GM12801 (cell line): Measurements from ENCODE around the gene SLC6A13.

Experiments
- TF ChIP-seq, protein P1 (sequence below): IDR thresholded peaks from one replicate; pipeline ENCODE4 v1.5.1; 2011; ENCODE audit warnings: control low read depth; ENCODE audit not compliant: insufficient read length; ENCODE audit errors: extremely low read depth

SLC6A13 gene

DNA sequence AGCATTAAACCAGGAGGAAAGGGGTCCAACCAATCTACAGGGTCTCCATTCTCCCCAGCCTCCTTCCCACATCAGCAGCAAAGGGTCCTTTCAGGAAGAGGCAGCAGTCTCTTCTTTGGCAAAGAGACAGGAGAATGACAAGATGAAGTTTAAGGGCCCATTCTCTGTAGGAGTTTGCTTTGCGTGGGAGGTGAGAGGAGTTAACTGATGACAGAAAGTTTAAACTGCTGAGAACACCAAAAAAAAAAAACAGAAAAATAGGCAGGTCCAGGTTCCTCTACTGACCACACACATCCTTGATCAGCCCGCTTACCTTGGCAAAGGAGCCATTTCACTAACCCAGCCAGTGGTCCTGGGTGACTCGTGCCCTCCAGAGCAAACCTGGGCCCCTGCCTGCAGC is 5.7 kb downstream of the SLC6A13 start:
- TF ChIP-seq, protein P1, sequence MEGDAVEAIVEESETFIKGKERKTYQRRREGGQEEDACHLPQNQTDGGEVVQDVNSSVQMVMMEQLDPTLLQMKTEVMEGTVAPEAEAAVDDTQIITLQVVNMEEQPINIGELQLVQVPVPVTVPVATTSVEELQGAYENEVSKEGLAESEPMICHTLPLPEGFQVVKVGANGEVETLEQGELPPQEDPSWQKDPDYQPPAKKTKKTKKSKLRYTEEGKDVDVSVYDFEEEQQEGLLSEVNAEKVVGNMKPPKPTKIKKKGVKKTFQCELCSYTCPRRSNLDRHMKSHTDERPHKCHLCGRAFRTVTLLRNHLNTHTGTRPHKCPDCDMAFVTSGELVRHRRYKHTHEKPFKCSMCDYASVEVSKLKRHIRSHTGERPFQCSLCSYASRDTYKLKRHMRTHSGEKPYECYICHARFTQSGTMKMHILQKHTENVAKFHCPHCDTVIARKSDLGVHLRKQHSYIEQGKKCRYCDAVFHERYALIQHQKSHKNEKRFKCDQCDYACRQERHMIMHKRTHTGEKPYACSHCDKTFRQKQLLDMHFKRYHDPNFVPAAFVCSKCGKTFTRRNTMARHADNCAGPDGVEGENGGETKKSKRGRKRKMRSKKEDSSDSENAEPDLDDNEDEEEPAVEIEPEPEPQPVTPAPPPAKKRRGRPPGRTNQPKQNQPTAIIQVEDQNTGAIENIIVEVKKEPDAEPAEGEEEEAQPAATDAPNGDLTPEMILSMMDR = no peak

DNA sequence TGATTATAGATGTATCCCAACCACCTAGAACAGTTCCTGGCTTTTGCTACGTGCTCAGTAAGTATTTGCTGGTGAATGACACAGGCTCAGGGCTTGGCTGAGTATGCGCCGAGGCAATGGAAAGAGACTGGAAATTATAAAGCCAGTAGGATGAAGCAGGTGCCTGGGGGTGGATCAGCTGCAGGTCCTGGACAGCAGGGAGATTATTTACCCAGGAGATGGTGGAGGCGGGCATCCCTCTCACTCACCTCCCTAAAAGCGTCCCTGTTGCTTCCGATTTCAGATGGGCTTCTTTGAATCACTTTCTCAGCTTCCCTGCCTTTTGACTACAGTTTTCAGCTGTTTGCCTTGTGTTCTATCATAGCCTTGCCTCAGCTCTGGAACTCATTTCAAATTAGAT is 6.4 kb downstream of the SLC6A13 start:
- TF ChIP-seq, protein P1 = no peak

DNA sequence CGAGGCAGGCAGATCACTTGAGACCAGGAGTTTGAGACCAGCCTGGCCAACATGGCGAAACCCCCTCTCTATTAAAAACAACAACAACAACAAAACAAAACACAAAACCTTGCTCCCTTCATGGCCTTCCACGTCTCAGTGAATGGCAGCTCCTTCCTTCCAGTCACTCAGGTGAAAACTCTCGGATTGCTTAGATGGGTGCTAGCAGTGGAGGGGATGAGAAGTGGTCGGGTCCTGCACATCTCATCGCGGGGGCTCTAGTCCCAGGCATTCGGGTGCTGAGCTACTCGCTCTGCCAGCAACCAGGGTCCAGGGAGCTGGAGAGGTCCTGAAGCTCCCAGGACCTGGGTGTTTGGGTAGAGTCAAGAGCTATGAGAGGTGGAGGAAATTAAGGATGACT is 7.7 kb downstream of the SLC6A13 start:
- TF ChIP-seq, protein P1 = no peak

DNA sequence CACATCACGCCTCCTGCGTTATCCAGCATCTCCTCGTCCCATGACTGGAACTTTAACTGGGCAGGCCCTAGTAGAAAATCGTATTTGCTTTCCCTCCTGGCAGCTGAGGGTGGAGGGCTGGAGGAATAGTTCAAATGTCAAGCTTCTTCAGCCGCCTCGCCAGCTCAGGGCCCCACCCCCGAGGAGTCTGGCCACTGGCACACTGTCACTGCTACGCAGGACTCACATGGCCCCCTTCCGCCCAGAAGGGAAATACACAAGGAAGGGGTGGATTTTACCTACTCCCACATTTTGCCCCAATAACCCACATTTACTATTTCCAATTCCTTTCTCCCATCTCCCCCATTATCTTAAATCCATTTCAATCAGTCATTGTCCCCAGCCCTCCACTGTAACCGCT is 8.6 kb downstream of the SLC6A13 start:
- TF ChIP-seq, protein P1 = no peak

GRCh38 chr12:253116-253831 is 9.4 kb downstream of the SLC6A13 start:
- TF ChIP-seq, protein P1 = no peak

- TF ChIP-seq, protein P1 = no peak
Observed at GRCh38 chr12:252636-253035, 10.0 kb downstream of the SLC6A13 start.

DNA sequence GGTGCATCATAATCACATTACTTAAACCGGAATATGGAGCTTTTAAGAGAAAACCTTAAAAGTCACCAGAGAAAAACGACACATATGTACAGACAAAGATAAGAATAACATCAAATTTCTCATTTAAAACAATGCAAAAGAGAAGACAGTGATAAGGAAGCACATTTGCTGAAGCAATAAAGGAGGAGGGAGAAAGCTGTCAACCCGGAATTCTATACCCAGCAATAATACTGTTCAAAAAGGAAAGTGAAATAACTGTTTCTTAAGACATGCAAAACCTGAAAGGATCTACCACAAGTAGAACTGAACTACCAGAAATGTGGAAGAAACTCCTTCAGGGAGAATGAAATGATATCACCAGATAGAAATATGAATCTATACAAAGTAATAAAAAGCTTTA is 15.4 kb downstream of the SLC6A13 start:
- TF ChIP-seq, protein P1 = no peak
